ENCODE measurements around the gene GPR87. TPM values are rescaled to one million over a fixed set of nuclear protein-coding genes. Genes with fewer than 3 reads are reported as not detected.

Gene GPR87
- total and polyA plus RNA-seq, 2 of the 4 experiments (the other 2 are of a cell fraction), result 0.26 to 0.36 TPM

- Histone ChIP-seq H4K91ac (ENCODE audit: insufficient read depth, low read depth, low read length) (peak overlapping the region; percentile 51; the same call in 1 of the 2 replicates), H2AFZ (replicated peaks; ENCODE audit: low read length, poor library complexity) (no peak overlapping the region), H3K4me1 (ENCODE audit: control insufficient read depth, insufficient read depth, low read length) (peaks cover 14% of the 10 kb centered on the region), H2BK120ac (ENCODE audit: low read depth, low read length) (peak overlapping the region; percentile 61; the same call in 1 of the 2 replicates), H3K23ac (ENCODE audit: low read depth, low read length) (no peak overlapping the region), H3K79me1 (ENCODE audit: low read depth in 1 of 2, low read length in 2 of 2) (no peaks in the 10 kb centered on the region), H3K36me3 (ENCODE audit: control insufficient read depth, insufficient read depth, low read length) (no peaks in the 10 kb centered on the region), H3K14ac (replicated peaks; ENCODE audit: low read depth, low read length) (peak overlapping the region; percentile 56), H3K4me2 (ENCODE audit: low read depth, low read length) (no peak overlapping the region; the same call in none of the 2 replicates), H3K9ac (ENCODE audit: low read depth, low read length) (no peak overlapping the region), H3K4me3 (ENCODE audit: insufficient read depth, low read depth, low read length) (no peak overlapping the region), H3K18ac (ENCODE audit: low read depth, low read length) (peak overlapping the region; percentile 83; the same call in 1 of the 2 replicates), H3K4ac (ENCODE audit: low read depth, low read length) (peak overlapping the region; percentile 34; the same call in 1 of the 2 replicates), H2BK20ac (ENCODE audit: low read depth, low read length) (peak overlapping the region; percentile 72; the same call in 1 of the 2 replicates), H4K5ac (ENCODE audit: low read depth, low read length) (peak overlapping the region; percentile 89; the same call in 1 of the 2 replicates), H3K27ac (ENCODE audit: insufficient read depth, low read length) (no peak overlapping the region; the same call in 1 of the 2 replicates), H4K20me1 (ENCODE audit: insufficient read depth, low read length) (no peaks in the 10 kb centered on the region), H3K9me1 (ENCODE audit: insufficient read depth, low read length) (peaks cover 6% of the 10 kb centered on the region; the same call in 1 of the 2 replicates), H4K8ac (ENCODE audit: low read depth in 2 of 2, low read length in 2 of 2) (peak overlapping the region; percentile 6 to 71; a peak in 2 of 4 replicates), H2AK5ac (ENCODE audit: low read depth, low read length) (no peak overlapping the region), H3K9me3 (ENCODE audit: control insufficient read depth, insufficient read depth, low read length) (peaks cover 3% of the 10 kb centered on the region), H2BK15ac (ENCODE audit: low read depth, low read length) (peak overlapping the region; percentile 74; the same call in 2 of the 3 replicates), H3K56ac (ENCODE audit: extremely low read depth, insufficient read depth, low read length) (no peak overlapping the region), H3K27me3 (ENCODE audit: control insufficient read depth, insufficient read depth, low read length) (no peaks in the 10 kb centered on the region), H2BK5ac (ENCODE audit: low read depth, low read length, poor library complexity, severe bottlenecking) (peak overlapping the region; percentile 70), H2AK9ac (replicated peaks; ENCODE audit: low read depth, low read length, poor library complexity) (no peak overlapping the region)
- in situ Hi-C loops (cut with MboI; ENCODE audit: low sequenced_read_pairs) (no loop called here), intact Hi-C loops (cut with micrococcal nuclease) (no loop called here), dilution Hi-C loops (cut with HindIII; ENCODE audit: low sequenced_read_pairs, unreplicated experiment) (no loop called here)
- CTCF ChIA-PET, result interaction anchor here (0.6 kb wide), 1 partner anchor 20 kb away, joined by 3 read pairs; no protein-coding TSS in a partner anchor
- BruUV-seq (replicated peaks), result no TSS peak
- DNase-seq (peak; percentile 58), ATAC-seq (ENCODE audit: low read depth) (peak; percentile 46)
- no peak for TF ChIP-seq MAFK (IDR thresholded peaks at IDR 0.05; ENCODE audit: low read depth, low read length)
- TF ChIP-seq CHD1 (IDR thresholded peaks at IDR 0.05; ENCODE audit: low read depth, low read length), result no peak
- no peak for TF ChIP-seq SMC3 (IDR thresholded peaks at IDR 0.05; ENCODE audit: low read depth, low read length)
- TF ChIP-seq ELK1 (IDR thresholded peaks at IDR 0.05; ENCODE audit: borderline replicate concordance, low read depth, low read length), result no peak
- TF ChIP-seq MAZ (IDR thresholded peaks at IDR 0.05; ENCODE audit: borderline replicate concordance, low read depth, low read length), result no peak
- no peak for TF ChIP-seq CEBPB (IDR thresholded peaks at IDR 0.05; ENCODE audit: low read depth, low read length)
- TF ChIP-seq BHLHE40 (IDR thresholded peaks at IDR 0.05; ENCODE audit: low read depth, low read length), result no peak
- TF ChIP-seq RCOR1 (IDR thresholded peaks at IDR 0.05; ENCODE audit: insufficient replicate concordance, low read length), result no peak
- TF ChIP-seq MXI1 (IDR thresholded peaks at IDR 0.05; ENCODE audit: borderline replicate concordance, low read depth, low read length), result no peak
- no peak for TF ChIP-seq POLR2A (IDR thresholded peaks at IDR 0.05; ENCODE audit: low read depth, low read length)
- no peak for TF ChIP-seq NFE2L2 (IDR thresholded peaks at IDR 0.05; ENCODE audit: low read depth, low read length)
- no peak for TF ChIP-seq CTCF (conservative IDR thresholded peaks at IDR 0.05; ENCODE audit: low read depth, low read length)
- TF ChIP-seq USF2 (IDR thresholded peaks at IDR 0.05; ENCODE audit: low read depth, low read length), result no peak
- TF ChIP-seq FOS (IDR thresholded peaks at IDR 0.05; ENCODE audit: low read depth, low read length), result no peak
- TF ChIP-seq RAD21 (IDR thresholded peaks at IDR 0.05; ENCODE audit: low read length), result no peak
- no peak for TF ChIP-seq RFX5 (IDR thresholded peaks at IDR 0.05; ENCODE audit: low read depth, low read length)
- POLR2A ChIA-PET (ENCODE audit: unreplicated experiment), result no interaction called here
- no CpG with 5 or more reads among the region's 4 CpGs for WGBS, 2 experiments (ENCODE audit: extremely low coverage in 2 of 2, insufficient read length in 1 of 2)
Measured at GRCh38 chr3:151319628-151320027, 3.0 kb upstream of the GPR87 start.

Measured in IMR-90 (cell line).